Activated B cell treated with CpG ODN at 0.5 μM for 24 hours (primary cell): ENCODE results near the gene PHLPP1. TPM values are rescaled to one million over a fixed set of nuclear protein-coding genes. Genes with fewer than 3 reads are reported as not detected.

Source experiments
- ATAC-seq: fragments of 200-7000 bp; cut with Tn5 transposase; one replicate; pipeline ENCODE4 v1.10.0; 2021; ENCODE audit warnings: low read depth, mild to moderate bottlenecking, moderate library complexity
- CTCF ChIA-PET: fragments of 350-600 bp; sonication (Branson Sonifier 250); formaldehyde crosslinking; loops from one replicate; lab custom pipeline; 2021; ENCODE audit warnings: antibody characterized with exemption; lab: Charles Lee
- POLR2A ChIA-PET: fragments of 350-600 bp; sonication (Branson Sonifier 250); formaldehyde crosslinking; loops from one replicate; lab custom pipeline; 2021; ENCODE audit warnings: antibody characterized with exemption; lab: Charles Lee
- DNase-seq: peaks from one replicate; pipeline ENCODE4 v3.0.0; 2022
- H3K27ac Mint-ChIP-seq: one replicate; pipeline ENCODE4 v1.8.0; 2020; ENCODE audit warnings: mixed read lengths
- H3K27me3 Mint-ChIP-seq: one replicate; pipeline ENCODE4 v1.8.0; 2021; ENCODE audit warnings: mixed read lengths
- H3K36me3 Mint-ChIP-seq: one replicate; pipeline ENCODE4 v1.8.0; 2021; ENCODE audit warnings: low read depth, mixed read lengths
- H3K4me1 Mint-ChIP-seq: one replicate; pipeline ENCODE4 v1.8.0; 2021; ENCODE audit warnings: mixed read lengths
- H3K4me3 Mint-ChIP-seq: one replicate; pipeline ENCODE4 v1.8.0; 2020; ENCODE audit warnings: mild to moderate bottlenecking, mixed read lengths
- H3K9me3 Mint-ChIP-seq: one replicate; pipeline ENCODE4 v1.8.0; 2020; ENCODE audit warnings: mixed read lengths
- CTCF ChIP-seq: fragments of 200-600 bp; IDR thresholded peaks from one replicate; pipeline ENCODE4 v1.8.0; 2022; ENCODE audit warnings: antibody characterized with exemption, mild to moderate bottlenecking
- intact Hi-C: fragments of 100-400 bp; cut with micrococcal nuclease; formaldehyde crosslinking; loops from one replicate; pipeline ENCODE4 v1.15.1; 2024
- total RNA-seq: library from RNA; stranded (reverse); gene quantifications from 2 replicates; pipeline ENCODE4 v1.2.3, GENCODE V29; 2022

The PHLPP1 gene
- total RNA-seq, 1 donor from 2014 or later, result 16.1 TPM

GRCh38 chr18:62850619-62851306 lies 135.4 kb downstream of the PHLPP1 start:
- intact Hi-C loops, result no loop called here
- no peaks in the 10 kb centered on the region for H3K27me3 Mint-ChIP-seq
- H3K4me3 Mint-ChIP-seq, result no peak overlapping the region
- DNase-seq (no peak), ATAC-seq (no peak)
- peaks cover 7% of the 10 kb centered on the region for H3K4me1 Mint-ChIP-seq
- H3K27ac Mint-ChIP-seq, result no peak overlapping the region
- H3K36me3 Mint-ChIP-seq, result no peaks in the 10 kb centered on the region
- TF ChIP-seq CTCF, result no peak
- no peaks in the 10 kb centered on the region for H3K9me3 Mint-ChIP-seq
- ChIA-PET POLR2A (no interaction called here), CTCF (no interaction called here)

- no peaks in the 10 kb centered on the region for H3K27me3 Mint-ChIP-seq
- ATAC-seq, result no peak
- peaks cover 7% of the 10 kb centered on the region for H3K4me1 Mint-ChIP-seq
- no peak for DNase-seq
- no peak overlapping the region for H3K27ac Mint-ChIP-seq
- ChIA-PET POLR2A (no interaction called here), CTCF (no interaction called here)
- H3K4me3 Mint-ChIP-seq, result no peak overlapping the region
- H3K36me3 Mint-ChIP-seq, result no peaks in the 10 kb centered on the region
- TF ChIP-seq CTCF, result no peak
- intact Hi-C loops, result no loop called here
- H3K9me3 Mint-ChIP-seq, result no peaks in the 10 kb centered on the region
Observed at GRCh38 chr18:62852851-62853250, 137.5 kb downstream of the PHLPP1 start.

GRCh38 chr18:62856294-62856693 lies 141.0 kb downstream of the PHLPP1 start:
- intact Hi-C loops, result no loop called here
- POLR2A ChIA-PET, result no interaction called here

GRCh38 chr18:62857263-62857976 lies 142.1 kb downstream of the PHLPP1 start:
- H3K27me3 Mint-ChIP-seq, result no peaks in the 10 kb centered on the region
- ATAC-seq (no peak), DNase-seq (no peak)
- H3K4me3 Mint-ChIP-seq, result no peak overlapping the region
- ChIA-PET CTCF (no interaction called here), POLR2A (no interaction called here)
- no peaks in the 10 kb centered on the region for H3K9me3 Mint-ChIP-seq
- intact Hi-C loops, result no loop called here
- no peak for TF ChIP-seq CTCF
- H3K27ac Mint-ChIP-seq, result no peak overlapping the region
- H3K36me3 Mint-ChIP-seq, result no peaks in the 10 kb centered on the region
- peaks cover 7% of the 10 kb centered on the region for H3K4me1 Mint-ChIP-seq

More at GRCh38 chr18:62856294-62856693, 141.0 kb downstream of the PHLPP1 start:
- no peak for DNase-seq
- Mint-ChIP-seq H3K27ac (no peak overlapping the region), H3K27me3 (no peaks in the 10 kb centered on the region), H3K9me3 (no peaks in the 10 kb centered on the region), H3K4me3 (no peak overlapping the region), H3K36me3 (no peaks in the 10 kb centered on the region), H3K4me1 (peaks cover 7% of the 10 kb centered on the region)
- CTCF ChIA-PET, result no interaction called here
- ATAC-seq, result no peak
- no peak for TF ChIP-seq CTCF

- Mint-ChIP-seq H3K9me3 (no peaks in the 10 kb centered on the region), H3K4me1 (no peaks in the 10 kb centered on the region), H3K27me3 (no peaks in the 10 kb centered on the region), H3K36me3 (peaks cover 2% of the 10 kb centered on the region), H3K27ac (no peak overlapping the region), H3K4me3 (no peak overlapping the region)
- ATAC-seq (no peak), DNase-seq (no peak)
- no peak for TF ChIP-seq CTCF
- ChIA-PET POLR2A (no interaction called here), CTCF (no interaction called here)
- intact Hi-C loops, result loop anchor here (10.0 kb wide), 2 partner anchors 565 to 1515 kb away; partner anchors contain the start of gene VPS4B
Observed at GRCh38 chr18:62860062-62860461, 144.7 kb downstream of the PHLPP1 start.
